HG03025 (cell line): Measurements from ENCODE around the gene TMEM80.
"Not testable (repeated sequence)": the region's sequence is repeated elsewhere in the genome, so short reads cannot be mapped to it uniquely, and the experiment has no call there.

ENCODE experiments used
- ATAC-seq: cut with Tn5 transposase; IDR thresholded peaks from one replicate; pipeline ENCODE4 v1.9.1; 2021; ENCODE audit warnings: mild to moderate bottlenecking, moderate library complexity; ENCODE audit not compliant: unreplicated experiment, low FRiP score

TMEM80 gene

GRCh38 chr11:679271-680207, 16.1 kb upstream of the TMEM80 start:
- ATAC-seq, result no peak

GRCh38 chr11:680476-680875, 15.1 kb upstream of the TMEM80 start:
- no peak for ATAC-seq

DNA sequence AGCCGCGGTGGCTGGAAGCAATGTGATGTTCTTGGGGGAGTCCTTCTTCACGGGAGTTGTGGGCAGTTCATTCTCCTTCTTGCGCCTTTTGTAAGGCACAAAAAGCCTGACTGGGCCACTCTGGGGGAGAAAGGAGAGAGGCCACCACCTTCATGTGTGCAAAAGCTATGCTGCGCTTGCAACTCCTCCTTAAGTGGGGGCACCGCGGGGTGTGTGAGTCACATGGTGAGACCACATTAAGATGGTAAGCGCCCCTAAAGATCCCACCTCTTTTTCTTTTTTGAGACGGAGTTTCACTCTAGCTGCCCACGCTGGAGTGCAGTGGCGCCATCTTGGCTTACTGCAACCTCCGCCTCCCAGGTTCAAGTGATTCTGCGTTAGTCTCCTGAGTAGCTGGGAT, 14.6 kb upstream of the TMEM80 start:
- ATAC-seq, result no peak

- no peak for ATAC-seq
Observed at GRCh38 chr11:686451-687243, 9.0 kb upstream of the TMEM80 start.

- ATAC-seq, result no peak
Observed at GRCh38 chr11:687751-688150, 7.9 kb upstream of the TMEM80 start.

DNA sequence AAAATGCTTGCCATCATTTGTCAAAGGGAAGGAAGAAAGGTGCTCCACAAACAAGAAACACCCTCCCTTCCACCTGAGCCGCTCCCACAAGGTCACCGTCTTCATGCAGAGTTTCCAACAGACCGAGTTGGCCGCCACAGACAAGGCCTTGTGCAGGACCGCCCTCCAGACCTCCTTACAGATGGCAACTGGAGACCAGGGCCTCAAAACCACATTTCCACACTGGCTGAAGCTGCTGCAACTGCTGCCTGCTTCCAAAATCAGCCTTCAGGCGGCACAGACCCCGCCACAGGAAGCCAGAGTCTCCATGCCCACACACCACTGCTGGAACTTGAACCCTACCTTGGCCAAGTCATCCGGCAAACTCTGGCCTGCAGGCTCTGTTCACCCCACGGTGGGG, 6.9 kb upstream of the TMEM80 start:
- no peak for ATAC-seq

GRCh38 chr11:689625-690024, 6.0 kb upstream of the TMEM80 start:
- ATAC-seq, result no peak

DNA sequence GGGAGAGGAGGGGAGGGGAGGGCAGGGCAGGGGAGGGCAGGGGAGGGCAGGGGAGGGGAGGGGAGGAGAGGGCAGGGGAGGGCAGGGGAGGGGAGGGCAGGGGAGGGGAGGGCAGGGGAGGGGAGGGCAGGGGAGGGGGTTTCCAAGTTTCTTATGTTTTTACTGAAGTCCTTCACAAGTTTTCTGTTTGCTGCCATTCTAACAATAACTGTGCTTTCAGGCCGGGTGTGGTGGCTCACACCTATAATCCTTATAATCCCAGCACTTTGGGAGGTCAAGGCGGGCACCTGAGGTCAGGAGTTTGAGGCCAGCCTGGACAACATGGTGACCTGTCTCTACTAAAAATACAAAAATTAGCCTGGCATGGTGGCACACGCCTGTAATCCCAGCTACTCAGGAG, 5.4 kb upstream of the TMEM80 start:
- ATAC-seq, result not testable (repeated sequence)

DNA sequence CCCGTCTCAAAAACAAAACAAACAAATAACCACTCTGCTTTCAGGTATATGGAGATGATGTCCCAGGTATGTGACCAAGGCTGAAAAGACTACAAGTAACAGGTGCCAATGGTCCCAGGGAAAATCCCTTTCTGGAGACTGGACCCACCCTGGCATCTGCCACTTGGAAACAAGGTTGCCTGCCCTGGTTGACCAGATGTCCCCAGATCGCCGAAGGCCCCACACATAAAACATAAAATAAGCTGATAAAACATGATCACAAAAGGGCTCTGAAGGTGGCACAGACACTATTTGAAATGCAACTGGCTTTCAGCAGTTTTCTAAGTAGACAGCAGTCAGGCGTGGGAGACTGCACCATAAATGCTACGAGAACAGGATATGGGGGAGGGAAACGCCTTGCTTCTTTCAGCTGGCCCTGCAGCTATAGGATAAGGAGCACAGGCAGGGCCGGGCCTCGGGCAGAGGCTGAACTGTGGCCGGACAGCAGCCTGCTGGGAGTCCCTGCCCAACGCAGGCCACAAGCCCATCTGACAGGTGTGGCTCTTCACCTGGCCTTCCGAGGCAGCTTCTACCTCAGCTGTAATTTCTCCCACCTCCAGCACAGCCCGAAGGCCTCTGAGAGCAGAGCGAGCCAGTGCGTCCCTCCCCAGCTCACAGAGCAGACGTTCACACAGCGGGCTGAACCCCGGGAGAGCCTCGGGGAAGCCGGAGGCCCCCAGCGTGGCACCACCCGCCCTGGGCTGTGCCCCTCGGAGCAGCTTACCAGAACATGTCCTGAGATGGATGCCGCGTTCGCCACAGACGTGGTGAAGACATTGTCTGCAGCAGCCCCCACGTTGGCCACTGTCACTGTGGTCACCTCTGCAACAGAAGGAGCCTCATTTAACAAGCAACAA, 4.6 kb upstream of the TMEM80 start:
- no peak for ATAC-seq

GRCh38 chr11:691710-692590, 3.7 kb upstream of the TMEM80 start:
- ATAC-seq, result no peak

GRCh38 chr11:692824-693414, 2.7 kb upstream of the TMEM80 start:
- no peak for ATAC-seq

DNA sequence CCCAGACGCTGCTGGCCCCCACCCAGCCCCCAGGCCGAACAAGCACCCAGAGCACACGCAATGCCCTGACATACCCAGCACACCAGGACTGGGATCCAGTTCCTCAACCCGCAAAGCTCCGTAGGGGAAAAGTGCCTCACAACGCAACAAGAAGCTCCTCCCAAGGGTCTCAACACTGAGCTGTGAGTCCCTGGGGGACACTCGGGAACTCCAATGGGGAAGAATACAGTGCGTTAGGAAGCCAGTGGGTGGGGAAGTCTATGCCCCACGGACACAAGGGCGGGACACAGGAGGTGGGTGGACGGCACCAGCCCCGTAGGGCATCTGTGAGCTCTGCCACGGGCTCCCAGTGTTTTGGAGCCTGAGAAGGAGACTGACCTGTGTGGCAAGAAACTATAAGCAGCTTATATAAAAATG, 2.2 kb upstream of the TMEM80 start:
- no peak for ATAC-seq

- ATAC-seq, result no peak
Observed at GRCh38 chr11:693887-694562, 1.6 kb upstream of the TMEM80 start.

DNA sequence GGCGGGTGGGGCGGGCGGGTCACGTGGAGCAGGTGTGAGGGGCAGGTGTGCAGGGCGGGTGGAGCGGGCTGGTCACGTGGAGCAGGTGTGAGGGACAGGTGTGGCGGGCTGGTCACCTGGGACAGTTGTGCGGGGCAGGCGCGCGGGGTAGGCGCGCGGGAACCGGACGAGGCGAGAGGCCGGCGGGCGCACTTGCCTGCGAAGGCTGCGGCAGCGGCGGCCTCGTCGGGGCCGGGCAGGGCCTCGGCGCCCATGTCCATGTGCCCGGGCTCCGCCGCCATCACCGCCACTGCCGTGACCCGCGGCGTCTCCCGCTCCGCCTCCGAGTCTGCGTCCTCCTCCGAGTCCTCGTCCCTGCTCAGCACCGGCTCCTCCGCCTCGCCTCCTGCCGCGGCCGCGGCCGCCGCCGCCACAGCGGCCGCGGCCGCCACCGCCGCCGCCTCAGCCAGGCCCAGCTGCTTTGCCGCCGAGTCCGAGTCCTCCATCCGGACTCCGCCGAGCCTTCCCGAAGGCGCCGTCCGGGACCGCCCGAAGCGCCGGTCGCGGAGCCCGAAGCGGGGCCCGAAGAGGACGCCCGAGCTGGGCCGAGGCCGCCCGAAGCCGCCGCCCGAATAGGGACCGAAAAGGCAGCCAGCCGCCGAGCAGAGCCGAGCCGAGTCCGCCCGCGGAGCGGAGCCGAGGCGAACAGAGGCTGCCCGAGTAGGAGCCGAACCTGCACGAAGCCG, 891 bp upstream of the TMEM80 start, which contains the start of gene DEAF1:
DEAF1 (minus strand) TSS at position 660 of the 725 bp plus-strand sequence; CDS start at position 485, 175 bp downstream.
- no peak for ATAC-seq

DNA sequence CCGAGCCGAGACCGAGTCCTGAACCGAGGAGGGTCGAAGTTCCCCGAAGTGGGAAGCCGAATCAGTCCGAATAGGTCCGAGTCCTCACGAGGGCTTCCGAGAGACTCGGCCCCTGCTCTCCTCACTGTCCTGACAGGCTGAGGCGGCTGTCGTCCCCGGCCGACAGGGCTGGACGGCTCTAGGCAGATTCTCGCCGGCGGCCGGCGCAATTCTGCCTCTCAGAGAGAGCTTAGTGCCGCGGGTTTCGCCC, 403 bp upstream of the TMEM80 start:
- peak; percentile 77 for ATAC-seq

GRCh38 chr11:696955-697491, 1.4 kb downstream of the TMEM80 start:
- no peak for ATAC-seq

- no peak for ATAC-seq
Observed at GRCh38 chr11:697811-698311, 2.2 kb downstream of the TMEM80 start.
